Upper lobe of right lung (tissue), 1 donor: Measurements from ENCODE around the gene FAM81B. TPM values are rescaled to one million over a fixed set of nuclear protein-coding genes. Genes with fewer than 3 reads are reported as not detected.
"Not testable (repeated sequence)": the region's sequence is repeated elsewhere in the genome, so short reads cannot be mapped to it uniquely, and the experiment has no call there.

ENCODE experiments used
- ATAC-seq: fragments of 200-7000 bp; cut with Tn5 transposase; one replicate; pipeline ENCODE4 v1.9.1; 2020; ENCODE audit warnings: mild to moderate bottlenecking, moderate library complexity
- DNase-seq: peaks from one replicate; pipeline ENCODE4 v3.0.0-alpha.2; 2020
- H3K27ac ChIP-seq: fragments of 200-600 bp; one replicate; pipeline ENCODE4 v1.8.0; 2022
- H3K27me3 ChIP-seq: fragments of 200-600 bp; one replicate; pipeline ENCODE4 v1.8.0; 2022; ENCODE audit warnings: mild to moderate bottlenecking
- H3K36me3 ChIP-seq: fragments of 200-600 bp; one replicate; pipeline ENCODE4 v1.8.0; 2022
- H3K4me1 ChIP-seq: fragments of 200-600 bp; one replicate; pipeline ENCODE4 v1.8.0; 2022
- H3K4me3 ChIP-seq: fragments of 200-600 bp; one replicate; pipeline ENCODE4 v1.8.0; 2022; ENCODE audit warnings: mild to moderate bottlenecking
- H3K9me3 ChIP-seq: fragments of 200-600 bp; one replicate; pipeline ENCODE4 v1.8.0; 2022
- CTCF ChIP-seq: fragments of 200-600 bp; IDR thresholded peaks from one replicate; pipeline ENCODE4 v1.8.0; 2022; ENCODE audit warnings: antibody characterized with exemption
- intact Hi-C: fragments of 100-400 bp; cut with DNase I; formaldehyde crosslinking; loops from one replicate; pipeline ENCODE4 v1.11.0; 2022
- total RNA-seq: library from RNA; stranded (reverse); fragmentation: NEBNext Ultra II Directional; extraction: Animal tissue kit (Norgen Biotek cat#: 25700); gene quantifications from one replicate; pipeline ENCODE4 v1.2.1, GENCODE V29; 2021
- donor health status: DM: no; HTN: yes; CAD: no; lungs with severe emphysema.

The FAM81B gene
- total RNA-seq, 1 donor from 2014 or later = not detected

GRCh38 chr5:95358320-95358719 is 32.8 kb upstream of the FAM81B start:
- H3K27me3 ChIP-seq = no peaks in the 10 kb centered on the region
- DNase-seq (no peak), ATAC-seq (no peak)
- H3K4me3 ChIP-seq = no peak overlapping the region
- H3K27ac ChIP-seq = no peak overlapping the region
- no peaks in the 10 kb centered on the region for H3K36me3 ChIP-seq
- TF ChIP-seq CTCF = no peak
- H3K4me1 ChIP-seq = no peaks in the 10 kb centered on the region
- intact Hi-C loops = no loop called here
- no peaks in the 10 kb centered on the region for H3K9me3 ChIP-seq

DNA sequence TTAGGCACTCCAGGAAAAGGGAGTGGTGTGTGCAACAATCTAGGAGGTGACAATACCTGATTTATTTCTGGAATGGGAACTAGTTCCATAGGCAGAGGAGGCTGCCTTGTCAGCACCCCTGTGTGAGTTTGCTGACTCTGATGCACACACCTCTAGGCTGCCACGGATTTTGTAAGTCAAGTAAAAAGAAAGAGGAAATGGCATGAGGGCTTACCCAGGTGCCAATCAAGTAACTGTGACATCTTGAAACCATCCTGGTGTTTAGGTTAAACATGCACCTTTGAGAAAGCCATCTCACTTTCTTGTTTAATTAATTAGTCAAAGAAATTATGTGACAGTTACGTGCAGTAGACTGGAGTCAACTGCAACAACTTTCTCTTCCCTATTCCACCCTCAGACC is 32.3 kb upstream of the FAM81B start:
- no peak for ATAC-seq
- intact Hi-C loops = no loop called here
- H3K27me3 ChIP-seq = no peaks in the 10 kb centered on the region

DNA sequence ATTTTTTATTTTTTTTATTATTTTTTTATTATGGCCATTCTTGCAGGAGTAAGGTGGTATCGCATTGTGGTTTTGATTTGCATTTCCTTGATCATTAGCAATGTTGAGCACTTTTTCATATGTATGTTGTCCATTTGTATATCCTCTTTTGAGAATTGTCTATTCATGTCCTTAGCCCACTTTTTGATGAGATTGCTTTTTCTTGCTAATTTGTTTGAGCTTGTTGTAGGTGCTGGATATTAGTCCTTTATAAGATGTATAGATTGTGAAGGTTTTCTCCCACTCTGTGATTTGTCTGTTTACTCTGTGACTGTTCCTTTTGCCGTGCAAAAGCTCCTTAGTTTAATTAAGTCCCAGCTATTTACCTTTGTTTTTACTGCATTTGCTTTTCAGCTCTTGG is 30.5 kb upstream of the FAM81B start:
- H3K9me3 ChIP-seq, H3K27ac ChIP-seq, intact Hi-C loops, H3K4me1 ChIP-seq, ATAC-seq, H3K27me3 ChIP-seq, H3K4me3 ChIP-seq, H3K36me3 ChIP-seq, DNase-seq: not testable (repeated sequence)

More for the DNA sequence above, 32.3 kb upstream of the FAM81B start:
- Histone ChIP-seq H3K9me3 (no peaks in the 10 kb centered on the region), H3K27ac (no peak overlapping the region), H3K4me1 (no peaks in the 10 kb centered on the region), H3K36me3 (no peaks in the 10 kb centered on the region), H3K4me3 (no peak overlapping the region)
- no peak for DNase-seq
- TF ChIP-seq CTCF = no peak

DNA sequence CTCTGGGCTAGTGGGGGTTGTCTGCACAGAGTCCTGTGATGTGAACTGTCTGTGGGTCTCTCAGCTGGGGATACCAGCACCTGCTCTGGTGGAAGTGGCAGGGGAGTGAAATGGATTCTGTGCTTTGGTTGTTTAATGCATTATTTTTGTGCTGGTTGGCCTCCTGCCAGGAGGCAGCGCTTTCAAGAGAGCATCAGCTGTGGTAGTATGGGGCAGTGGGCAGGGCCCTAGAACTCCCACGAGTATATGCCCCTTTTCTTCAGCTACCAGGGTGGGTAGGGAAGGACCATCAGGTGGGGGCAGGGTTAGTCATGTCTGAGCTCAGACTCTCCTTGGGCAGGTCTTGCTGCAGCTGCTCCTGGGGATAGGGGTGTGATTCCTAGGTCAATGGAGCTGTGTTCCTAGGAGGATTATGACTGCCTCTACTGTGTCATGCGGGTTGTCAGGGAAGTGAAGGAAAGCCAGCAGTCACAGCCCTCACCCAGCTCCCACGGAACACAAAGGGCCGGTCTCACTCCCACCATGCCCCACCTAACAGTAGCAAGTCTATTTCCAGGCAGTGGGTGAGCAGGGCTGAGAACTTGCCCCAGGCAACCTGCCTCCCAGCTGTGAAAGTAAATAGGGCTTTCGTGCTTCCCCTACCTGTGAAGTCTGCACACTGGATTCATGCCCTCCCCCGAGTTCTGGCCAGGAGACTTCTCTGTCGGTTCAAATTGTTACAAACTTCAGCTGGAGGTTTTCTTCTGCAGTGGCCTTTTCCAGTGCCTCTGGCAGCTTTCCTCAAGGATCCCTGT is 25.7 kb upstream of the FAM81B start:
- H3K4me1 ChIP-seq = no peaks in the 10 kb centered on the region
- no peak for TF ChIP-seq CTCF
- no peak overlapping the region for H3K27ac ChIP-seq
- ATAC-seq = no peak
- H3K9me3 ChIP-seq = no peaks in the 10 kb centered on the region
- no peaks in the 10 kb centered on the region for H3K36me3 ChIP-seq
- H3K4me3 ChIP-seq = no peak overlapping the region
- intact Hi-C loops = no loop called here
- H3K27me3 ChIP-seq = no peaks in the 10 kb centered on the region
- no peak for DNase-seq

DNA sequence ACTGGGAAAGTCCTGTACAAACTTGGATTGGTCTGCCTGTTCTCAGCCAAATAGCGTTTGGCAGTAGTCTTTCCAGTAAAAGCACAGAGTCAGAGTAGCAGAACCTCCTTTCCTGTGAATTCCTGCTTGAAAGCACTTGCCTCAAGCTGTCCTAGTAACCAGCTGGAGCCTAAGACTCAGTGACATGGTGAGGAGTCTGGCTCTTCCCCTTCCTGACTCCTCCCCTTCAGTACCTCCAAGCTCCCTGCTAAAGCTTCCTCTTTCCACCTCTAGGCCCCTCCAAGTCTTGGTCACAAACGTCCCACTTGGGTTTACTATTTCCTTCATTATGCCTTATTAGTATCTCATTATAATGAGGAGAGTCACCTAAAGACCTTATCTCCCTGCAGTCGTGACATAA is 21.4 kb upstream of the FAM81B start:
- DNase-seq (no peak), ATAC-seq (peak; percentile 57)
- Histone ChIP-seq H3K27ac (no peak overlapping the region), H3K27me3 (no peaks in the 10 kb centered on the region), H3K4me1 (no peaks in the 10 kb centered on the region), H3K4me3 (no peak overlapping the region), H3K36me3 (no peaks in the 10 kb centered on the region), H3K9me3 (no peaks in the 10 kb centered on the region)
- no peak for TF ChIP-seq CTCF
- intact Hi-C loops = no loop called here

DNA sequence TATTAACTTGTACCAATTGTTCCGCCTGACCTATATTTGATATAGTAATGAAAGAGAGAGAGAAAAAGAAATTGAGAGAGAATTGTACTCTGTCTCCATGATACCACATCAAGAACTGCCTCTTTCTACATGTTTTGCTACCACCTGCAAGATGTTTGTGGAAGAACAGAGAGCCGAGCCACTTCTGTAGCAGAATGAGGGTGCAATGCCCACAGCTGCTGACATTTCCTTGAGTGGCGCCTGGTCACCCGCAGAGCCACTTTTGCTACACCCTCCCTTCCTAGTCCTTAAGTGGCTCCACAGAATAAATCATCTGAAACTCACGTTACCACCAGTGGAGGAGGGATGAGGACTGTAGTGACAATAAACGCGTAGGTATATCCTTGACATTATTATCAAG is 17.1 kb upstream of the FAM81B start:
- DNase-seq (no peak), ATAC-seq (no peak)
- Histone ChIP-seq H3K9me3 (no peaks in the 10 kb centered on the region), H3K4me3 (no peak overlapping the region), H3K36me3 (no peaks in the 10 kb centered on the region), H3K27me3 (no peaks in the 10 kb centered on the region), H3K4me1 (no peaks in the 10 kb centered on the region), H3K27ac (no peak overlapping the region)
- intact Hi-C loops = no loop called here
- no peak for TF ChIP-seq CTCF
